ENCODE data around the gene SUCLG2. TPM values are rescaled to one million over a fixed set of nuclear protein-coding genes. Genes with fewer than 3 reads are reported as not detected.

SUCLG2 gene
- total RNA-seq, 1 donor, result 56.8 TPM

DNA sequence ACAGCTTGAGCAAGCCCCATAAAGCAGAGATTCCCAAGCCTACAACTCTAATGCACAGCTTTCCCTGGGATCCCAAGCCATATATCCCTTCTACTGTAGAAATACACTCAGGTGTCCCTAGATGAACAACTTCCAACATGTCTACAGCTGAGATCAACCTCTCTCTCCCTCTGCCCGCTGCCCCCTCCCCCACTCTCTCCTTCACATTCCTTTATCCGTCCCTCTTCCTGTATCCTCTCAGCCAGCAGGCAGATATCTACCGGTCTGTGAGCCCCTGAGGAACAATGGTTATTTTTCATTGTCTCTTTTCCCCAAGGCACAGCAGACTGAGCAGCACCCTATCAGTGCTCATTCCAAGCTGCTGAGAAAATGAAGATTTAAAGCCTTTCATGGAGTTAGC lies 138.6 kb downstream of the SUCLG2 start:
- H3K4me1 ChIP-seq (ENCODE audit: insufficient read depth, low read length), result no peaks in the 10 kb centered on the region
- H3K27me3 ChIP-seq (ENCODE audit: insufficient read depth, low read length), result no peaks in the 10 kb centered on the region
- no peak for DNase-seq (ENCODE audit: insufficient read length, low spot score, missing footprints)
- no peaks in the 10 kb centered on the region for H3K79me2 ChIP-seq (ENCODE audit: insufficient read depth, low read length)
- no peaks in the 10 kb centered on the region for H3K9me3 ChIP-seq (ENCODE audit: low read depth, low read length)
- H3K4me2 ChIP-seq (ENCODE audit: insufficient read depth, low read length), result no peak overlapping the region
- H4K20me1 ChIP-seq (ENCODE audit: insufficient read depth, low read length), result peaks cover 2% of the 10 kb centered on the region
- TF ChIP-seq, protein P1, sequence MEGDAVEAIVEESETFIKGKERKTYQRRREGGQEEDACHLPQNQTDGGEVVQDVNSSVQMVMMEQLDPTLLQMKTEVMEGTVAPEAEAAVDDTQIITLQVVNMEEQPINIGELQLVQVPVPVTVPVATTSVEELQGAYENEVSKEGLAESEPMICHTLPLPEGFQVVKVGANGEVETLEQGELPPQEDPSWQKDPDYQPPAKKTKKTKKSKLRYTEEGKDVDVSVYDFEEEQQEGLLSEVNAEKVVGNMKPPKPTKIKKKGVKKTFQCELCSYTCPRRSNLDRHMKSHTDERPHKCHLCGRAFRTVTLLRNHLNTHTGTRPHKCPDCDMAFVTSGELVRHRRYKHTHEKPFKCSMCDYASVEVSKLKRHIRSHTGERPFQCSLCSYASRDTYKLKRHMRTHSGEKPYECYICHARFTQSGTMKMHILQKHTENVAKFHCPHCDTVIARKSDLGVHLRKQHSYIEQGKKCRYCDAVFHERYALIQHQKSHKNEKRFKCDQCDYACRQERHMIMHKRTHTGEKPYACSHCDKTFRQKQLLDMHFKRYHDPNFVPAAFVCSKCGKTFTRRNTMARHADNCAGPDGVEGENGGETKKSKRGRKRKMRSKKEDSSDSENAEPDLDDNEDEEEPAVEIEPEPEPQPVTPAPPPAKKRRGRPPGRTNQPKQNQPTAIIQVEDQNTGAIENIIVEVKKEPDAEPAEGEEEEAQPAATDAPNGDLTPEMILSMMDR (IDR thresholded peaks at IDR 0.05; ENCODE audit: extremely low read depth, low read depth, low read length), result no peak
- H3K4me3 ChIP-seq (ENCODE audit: insufficient read depth, low read length), result no peak overlapping the region
- peaks cover 6% of the 10 kb centered on the region for H3K36me3 ChIP-seq (ENCODE audit: insufficient read depth, low read length)
- no peak overlapping the region for H3K27ac ChIP-seq (ENCODE audit: low read depth, low read length)
- no peak overlapping the region for H2AFZ ChIP-seq (ENCODE audit: low read length)

DNA sequence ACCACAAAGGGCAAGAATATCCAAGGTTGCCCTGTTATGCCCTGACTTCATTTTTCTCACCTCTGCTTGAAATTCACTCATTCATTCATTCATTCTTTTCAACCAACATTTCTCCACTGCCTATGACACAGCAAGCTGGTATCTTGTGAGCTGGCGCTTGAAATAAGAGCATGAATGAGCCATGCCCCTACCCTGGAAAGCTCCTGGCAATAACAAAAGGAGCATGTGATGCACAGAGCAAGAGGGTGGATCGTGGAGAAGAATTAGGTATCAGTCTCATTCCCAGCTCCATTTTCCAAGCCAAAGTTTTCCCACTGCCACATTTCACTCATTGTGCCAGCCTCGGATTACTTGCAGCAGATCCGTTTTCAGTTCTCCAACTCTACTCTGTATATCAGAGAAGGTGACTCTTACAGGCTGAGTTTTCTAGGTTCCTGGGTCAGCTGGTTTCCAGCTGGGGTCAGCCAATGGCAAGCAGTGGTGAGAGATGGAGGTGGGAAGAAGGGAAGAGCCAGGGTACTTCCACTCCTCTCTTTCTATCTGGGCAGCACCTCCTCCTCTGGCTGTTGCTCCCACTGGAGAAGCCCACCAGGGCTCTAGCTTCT lies 144.8 kb downstream of the SUCLG2 start:
- TF ChIP-seq, protein P1 (IDR thresholded peaks at IDR 0.05; ENCODE audit: extremely low read depth, low read depth, low read length), result no peak
- H3K79me2 ChIP-seq (ENCODE audit: insufficient read depth, low read length), result no peaks in the 10 kb centered on the region
- H3K27ac ChIP-seq (ENCODE audit: low read depth, low read length), result no peak overlapping the region
- peaks cover 7% of the 10 kb centered on the region for H3K36me3 ChIP-seq (ENCODE audit: insufficient read depth, low read length)
- no peak overlapping the region for H3K4me2 ChIP-seq (ENCODE audit: insufficient read depth, low read length)
- no peaks in the 10 kb centered on the region for H3K27me3 ChIP-seq (ENCODE audit: insufficient read depth, low read length)
- H3K9me3 ChIP-seq (ENCODE audit: low read depth, low read length), result no peaks in the 10 kb centered on the region
- no peak overlapping the region for H3K4me3 ChIP-seq (ENCODE audit: insufficient read depth, low read length)
- no peaks in the 10 kb centered on the region for H3K4me1 ChIP-seq (ENCODE audit: insufficient read depth, low read length)
- H4K20me1 ChIP-seq (ENCODE audit: insufficient read depth, low read length), result peaks cover 2% of the 10 kb centered on the region
- DNase-seq (ENCODE audit: insufficient read length, low spot score, missing footprints), result peak; percentile 39
- no peak overlapping the region for H2AFZ ChIP-seq (ENCODE audit: low read length)

DNA sequence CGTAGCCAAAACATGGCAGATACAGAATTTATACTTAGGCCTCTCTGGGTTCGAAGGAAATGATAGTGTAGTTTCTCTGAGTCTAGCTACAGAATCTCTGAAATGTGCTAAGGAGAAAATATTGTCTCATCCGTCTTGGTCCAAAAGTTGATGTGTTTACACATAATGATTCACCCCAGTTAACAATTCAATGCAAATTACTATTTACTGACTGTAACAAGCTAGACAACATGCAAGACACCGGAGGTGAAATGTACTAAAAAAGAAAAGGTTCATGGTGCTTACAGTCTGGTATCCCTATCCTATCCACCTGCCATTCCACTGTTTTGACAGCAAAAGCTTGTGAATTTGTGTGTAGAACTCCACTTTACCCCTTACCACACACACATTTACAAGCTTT lies 146.8 kb downstream of the SUCLG2 start:
- no peaks in the 10 kb centered on the region for H3K27me3 ChIP-seq (ENCODE audit: insufficient read depth, low read length)
- no peak for DNase-seq (ENCODE audit: insufficient read length, low spot score, missing footprints)

DNA sequence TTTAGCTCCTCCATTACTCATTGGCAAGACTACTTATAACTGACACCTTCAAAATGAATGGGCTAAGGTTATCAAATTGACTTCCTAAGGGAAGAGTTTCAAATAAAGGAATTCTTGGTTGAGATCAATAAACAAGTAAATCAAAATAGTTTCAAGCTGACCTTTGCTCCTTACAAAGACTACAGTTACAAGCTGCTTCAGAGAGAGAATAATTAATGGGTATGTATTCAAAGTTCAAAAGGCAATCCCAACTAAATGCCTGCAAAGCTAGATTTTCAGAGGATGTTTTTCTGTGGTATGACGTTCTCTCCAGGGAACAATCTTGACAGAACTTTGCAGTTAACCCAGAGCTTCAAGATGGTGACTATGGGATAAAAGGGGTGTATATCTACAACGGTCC lies 153.7 kb downstream of the SUCLG2 start:
- TF ChIP-seq, protein P1 (IDR thresholded peaks at IDR 0.05; ENCODE audit: extremely low read depth, low read depth, low read length), result no peak
- no peak overlapping the region for H3K4me3 ChIP-seq (ENCODE audit: insufficient read depth, low read length)
- H3K36me3 ChIP-seq (ENCODE audit: insufficient read depth, low read length), result no peaks in the 10 kb centered on the region
- no peaks in the 10 kb centered on the region for H3K4me1 ChIP-seq (ENCODE audit: insufficient read depth, low read length)
- no peak for DNase-seq (ENCODE audit: insufficient read length, low spot score, missing footprints)
- H3K27ac ChIP-seq (ENCODE audit: low read depth, low read length), result no peak overlapping the region
- no peaks in the 10 kb centered on the region for H3K27me3 ChIP-seq (ENCODE audit: insufficient read depth, low read length)
- H3K4me2 ChIP-seq (ENCODE audit: insufficient read depth, low read length), result no peak overlapping the region
- H4K20me1 ChIP-seq (ENCODE audit: insufficient read depth, low read length), result no peaks in the 10 kb centered on the region
- no peaks in the 10 kb centered on the region for H3K79me2 ChIP-seq (ENCODE audit: insufficient read depth, low read length)
- no peaks in the 10 kb centered on the region for H3K9me3 ChIP-seq (ENCODE audit: low read depth, low read length)
- no peak overlapping the region for H2AFZ ChIP-seq (ENCODE audit: low read length)

More for the DNA sequence above, 146.8 kb downstream of the SUCLG2 start:
- Histone ChIP-seq H3K9me3 (ENCODE audit: low read depth, low read length) (no peaks in the 10 kb centered on the region), H4K20me1 (ENCODE audit: insufficient read depth, low read length) (no peaks in the 10 kb centered on the region), H3K4me3 (ENCODE audit: insufficient read depth, low read length) (no peak overlapping the region), H3K79me2 (ENCODE audit: insufficient read depth, low read length) (no peaks in the 10 kb centered on the region), H3K27ac (ENCODE audit: low read depth, low read length) (no peak overlapping the region), H3K4me2 (ENCODE audit: insufficient read depth, low read length) (no peak overlapping the region), H3K36me3 (ENCODE audit: insufficient read depth, low read length) (peaks cover 7% of the 10 kb centered on the region), H2AFZ (ENCODE audit: low read length) (no peak overlapping the region), H3K4me1 (ENCODE audit: insufficient read depth, low read length) (no peaks in the 10 kb centered on the region)
- TF ChIP-seq, protein P1 (IDR thresholded peaks at IDR 0.05; ENCODE audit: extremely low read depth, low read depth, low read length), result no peak
